T-helper 17 cell (primary cell): ENCODE measurements around the gene NR2F2. TPM values are rescaled to one million over a fixed set of nuclear protein-coding genes. Genes with fewer than 3 reads are reported as not detected.

Experiments used
- ATAC-seq: fragments of 150-1000 bp; cut with Tn5 transposase; 2 replicates; pipeline ENCODE4 v1.10.0; 2021; ENCODE audit warnings: mild to moderate bottlenecking, moderate library complexity
- DNase-seq, 3 donors: peaks; one replicate each; pipeline versions ENCODE4 v3.0.0 to v3.0.0-alpha.2; 2020 to 2021
- H3K9me3 ChIP-seq: one replicate; pipeline ENCODE4 v1.7.0; 2013; ENCODE audit warnings: low read length, mild to moderate bottlenecking; ENCODE audit not compliant: control insufficient read depth, poor library complexity, severe bottlenecking
- H3K27ac Mint-ChIP-seq: one replicate; pipeline ENCODE4 v1.8.0; 2022; ENCODE audit warnings: mild to moderate bottlenecking, moderate library complexity, mixed read lengths
- H3K27me3 Mint-ChIP-seq: one replicate; pipeline ENCODE4 v1.8.0; 2022; ENCODE audit warnings: mixed read lengths
- H3K36me3 Mint-ChIP-seq: one replicate; pipeline ENCODE4 v1.8.0; 2022; ENCODE audit warnings: low read depth, mixed read lengths
- H3K4me1 Mint-ChIP-seq: one replicate; pipeline ENCODE4 v1.8.0; 2022; ENCODE audit warnings: mild to moderate bottlenecking, mixed read lengths
- H3K4me3 Mint-ChIP-seq: one replicate; pipeline ENCODE4 v1.8.0; 2022; ENCODE audit warnings: mild to moderate bottlenecking, moderate library complexity, mixed read lengths
- total RNA-seq, 4 donors: library from RNA in 2 of 4; stranded (reverse) in 2 of 4; gene quantifications; one replicate each; pipeline ENCODE4 v1.2.3 and lab custom pipeline; 2022 to 2026

The NR2F2 gene
- total RNA-seq, 2 donors from 2014 or later, result not detected

DNA sequence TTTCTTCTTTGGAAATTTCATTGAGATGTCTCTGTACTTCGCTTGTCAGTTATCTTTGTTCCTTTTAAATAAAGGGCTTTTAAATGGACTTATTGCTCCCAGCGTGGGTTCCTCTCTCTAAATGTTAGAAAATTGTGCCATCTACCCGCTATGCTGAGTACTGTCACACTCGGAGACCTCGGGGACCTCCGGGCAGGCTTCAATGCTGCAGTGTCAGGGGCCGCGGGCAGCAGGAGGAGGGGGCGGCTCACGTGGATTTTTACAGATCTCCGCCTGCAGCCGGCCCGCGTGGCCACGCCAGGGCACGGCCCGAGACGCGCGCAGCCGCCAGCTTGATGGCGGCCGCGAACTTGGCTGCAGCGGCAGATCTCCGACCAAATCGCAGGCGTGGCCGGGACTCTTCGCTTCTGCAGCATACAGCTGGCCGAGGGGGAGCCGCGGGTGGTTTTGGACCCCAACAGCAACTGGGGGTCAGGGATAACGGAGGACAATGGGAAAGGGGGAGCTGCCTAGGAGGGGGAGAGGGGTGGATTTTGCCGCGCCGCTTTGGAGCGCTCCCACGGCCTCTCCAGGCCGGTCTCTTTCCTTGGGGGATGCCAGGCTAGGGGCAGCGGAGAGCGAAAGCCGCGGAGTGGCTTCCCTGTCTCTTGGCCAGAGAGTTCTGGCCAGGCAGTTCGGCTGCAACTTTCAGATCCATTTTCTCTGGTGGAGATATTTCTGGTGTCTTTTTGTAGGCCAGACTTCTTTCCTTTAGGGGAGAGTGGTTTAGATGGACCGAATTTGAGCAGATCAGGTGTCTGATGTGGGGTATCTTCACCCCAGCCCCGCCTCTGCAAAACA is 15.3 kb downstream of the NR2F2 start:
- Mint-ChIP-seq H3K4me1 (no peaks in the 10 kb centered on the region), H3K4me3 (peak overlapping the region; percentile 3), H3K27me3 (peaks cover 92% of the 10 kb centered on the region), H3K36me3 (peaks cover 2% of the 10 kb centered on the region), H3K27ac (no peak overlapping the region)
- peaks cover 3% of the 10 kb centered on the region for H3K9me3 ChIP-seq
- DNase-seq (no peak), ATAC-seq (no peak)

DNA sequence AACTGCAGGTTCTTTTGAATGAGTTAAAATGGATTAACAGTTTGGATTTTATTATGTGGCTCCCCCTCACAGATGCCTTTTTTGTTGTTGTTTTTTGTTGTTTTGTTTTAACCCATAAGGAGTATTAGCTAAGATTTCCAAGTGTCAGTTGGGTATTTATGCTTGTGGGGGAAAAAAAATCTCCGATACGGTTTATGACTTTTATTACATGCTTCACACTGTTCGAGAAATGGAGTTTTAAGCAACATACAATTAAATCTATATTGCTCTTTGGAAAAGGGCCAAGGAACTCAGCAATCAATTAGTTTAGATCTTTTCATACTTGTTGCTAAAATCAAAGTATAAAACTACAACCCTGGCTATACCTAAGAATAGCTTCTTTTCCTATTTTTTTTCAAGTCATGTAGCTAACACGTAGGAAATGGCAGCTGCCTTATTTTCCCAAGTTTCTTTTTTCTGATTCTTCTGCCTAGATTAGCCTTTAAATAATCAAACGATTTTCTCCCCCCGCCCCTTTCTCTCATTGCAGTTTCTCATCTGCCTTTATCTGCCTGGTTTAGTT is 16.0 kb downstream of the NR2F2 start:
- Mint-ChIP-seq H3K36me3 (peaks cover 3% of the 10 kb centered on the region), H3K4me1 (no peaks in the 10 kb centered on the region), H3K27me3 (peaks cover 93% of the 10 kb centered on the region), H3K27ac (no peak overlapping the region), H3K4me3 (no peak overlapping the region)
- DNase-seq (no peak), ATAC-seq (no peak)
- peaks cover 3% of the 10 kb centered on the region for H3K9me3 ChIP-seq

DNA sequence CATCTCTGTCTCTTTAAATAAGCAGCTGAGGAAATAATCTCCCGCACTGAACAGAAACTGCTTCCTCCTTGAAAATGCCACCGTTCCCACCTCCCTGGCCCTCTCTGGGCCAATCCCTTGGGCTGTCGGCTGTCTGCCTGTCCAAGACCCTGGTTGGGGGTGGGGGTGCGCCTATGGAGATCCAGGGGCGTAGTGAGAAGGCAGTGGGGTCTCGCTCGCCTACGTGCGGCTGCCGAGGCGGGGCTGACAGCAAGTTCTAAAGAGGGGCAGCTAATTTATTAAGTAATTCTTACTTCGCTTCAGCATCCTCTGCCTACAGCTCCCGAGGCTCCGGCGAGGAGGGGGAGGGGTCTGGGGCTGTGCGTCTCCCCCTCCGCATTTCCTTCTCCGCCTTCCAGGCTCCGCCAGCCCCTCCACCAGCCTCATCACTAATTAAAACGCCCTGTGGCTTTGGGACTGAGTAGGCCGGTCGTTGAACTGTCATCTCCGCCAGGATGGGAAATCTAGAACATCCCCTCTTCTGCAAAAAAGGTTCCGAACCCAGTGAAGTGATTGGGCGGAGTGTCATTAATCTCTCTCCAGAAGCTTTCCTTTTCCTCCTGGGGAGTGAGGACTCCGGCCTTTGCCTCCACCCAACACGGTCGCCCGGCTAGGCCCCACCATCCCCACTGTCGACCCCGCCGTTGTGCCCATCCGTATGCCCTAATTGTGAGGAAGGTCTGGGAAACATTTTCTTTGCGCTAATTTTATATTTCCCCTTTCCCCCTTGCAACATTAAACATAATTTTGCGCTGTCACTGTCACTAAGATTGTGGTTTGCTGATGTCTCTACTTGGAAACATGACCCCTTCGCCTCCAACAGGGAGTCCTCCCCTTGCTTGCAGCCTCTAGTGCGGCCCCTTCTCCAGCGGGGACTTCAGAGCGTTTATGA is 16.9 kb downstream of the NR2F2 start:
- ATAC-seq, result no peak
- Mint-ChIP-seq H3K4me3 (no peak overlapping the region), H3K27me3 (peaks cover 87% of the 10 kb centered on the region), H3K36me3 (peaks cover 3% of the 10 kb centered on the region), H3K27ac (no peak overlapping the region), H3K4me1 (no peaks in the 10 kb centered on the region)
- H3K9me3 ChIP-seq, result peaks cover under 1% of the 10 kb centered on the region
- DNase-seq, result no peak

GRCh38 chr15:96348112-96349027 is 17.9 kb downstream of the NR2F2 start:
- no peak overlapping the region for H3K27ac Mint-ChIP-seq

GRCh38 chr15:96349034-96349856 is 18.7 kb downstream of the NR2F2 start:
- DNase-seq (no peak), ATAC-seq (no peak)
- peaks cover 82% of the 10 kb centered on the region for H3K27me3 Mint-ChIP-seq
- H3K9me3 ChIP-seq, result no peaks in the 10 kb centered on the region
- H3K4me1 Mint-ChIP-seq, result no peaks in the 10 kb centered on the region
- peaks cover 3% of the 10 kb centered on the region for H3K36me3 Mint-ChIP-seq
- H3K27ac Mint-ChIP-seq, result no peak overlapping the region
- no peak overlapping the region for H3K4me3 Mint-ChIP-seq

More at GRCh38 chr15:96348112-96349027, 17.9 kb downstream of the NR2F2 start:
- DNase-seq, result no peak
- H3K9me3 ChIP-seq, result no peaks in the 10 kb centered on the region
- H3K36me3 Mint-ChIP-seq, result peaks cover 3% of the 10 kb centered on the region
- ATAC-seq, result no peak
- no peaks in the 10 kb centered on the region for H3K4me1 Mint-ChIP-seq
- H3K27me3 Mint-ChIP-seq, result peaks cover 87% of the 10 kb centered on the region
- H3K4me3 Mint-ChIP-seq, result no peak overlapping the region

GRCh38 chr15:96349857-96350720 is 19.6 kb downstream of the NR2F2 start:
- ATAC-seq (no peak), DNase-seq (no peak)
- Mint-ChIP-seq H3K36me3 (peaks cover 3% of the 10 kb centered on the region), H3K4me3 (no peak overlapping the region), H3K27me3 (peaks cover 74% of the 10 kb centered on the region), H3K4me1 (no peaks in the 10 kb centered on the region), H3K27ac (no peak overlapping the region)
- H3K9me3 ChIP-seq, result no peaks in the 10 kb centered on the region

GRCh38 chr15:96350934-96351724 is 20.6 kb downstream of the NR2F2 start:
- no peak overlapping the region for H3K27ac Mint-ChIP-seq
- H3K4me3 Mint-ChIP-seq, result no peak overlapping the region
- peaks cover 63% of the 10 kb centered on the region for H3K27me3 Mint-ChIP-seq
- ATAC-seq (no peak), DNase-seq (no peak)
- H3K36me3 Mint-ChIP-seq, result peaks cover 3% of the 10 kb centered on the region
- H3K4me1 Mint-ChIP-seq, result no peaks in the 10 kb centered on the region
- H3K9me3 ChIP-seq, result no peaks in the 10 kb centered on the region

- no peak for DNase-seq
- Mint-ChIP-seq H3K4me1 (peaks cover 4% of the 10 kb centered on the region), H3K27me3 (peaks cover 56% of the 10 kb centered on the region), H3K27ac (no peak overlapping the region), H3K36me3 (peaks cover 3% of the 10 kb centered on the region), H3K4me3 (no peak overlapping the region)
- ATAC-seq, result no peak
- no peaks in the 10 kb centered on the region for H3K9me3 ChIP-seq
Measured at GRCh38 chr15:96351761-96352603, 21.5 kb downstream of the NR2F2 start.

- no peak for ATAC-seq
- peaks cover 2% of the 10 kb centered on the region for H3K36me3 Mint-ChIP-seq
- no peak overlapping the region for H3K4me3 Mint-ChIP-seq
- H3K9me3 ChIP-seq, result no peaks in the 10 kb centered on the region
- no peak for DNase-seq
- peaks cover 7% of the 10 kb centered on the region for H3K4me1 Mint-ChIP-seq
- H3K27ac Mint-ChIP-seq, result no peak overlapping the region
- peaks cover 55% of the 10 kb centered on the region for H3K27me3 Mint-ChIP-seq
Measured at GRCh38 chr15:96352604-96353405, 22.3 kb downstream of the NR2F2 start.
